ENCODE measurements around the gene BHLHA15.

Gene BHLHA15

GRCh38 chr7:98225913-98226614, 14.8 kb downstream of the BHLHA15 start:
- no peak for DNase-seq (ENCODE audit: low read depth)

DNA sequence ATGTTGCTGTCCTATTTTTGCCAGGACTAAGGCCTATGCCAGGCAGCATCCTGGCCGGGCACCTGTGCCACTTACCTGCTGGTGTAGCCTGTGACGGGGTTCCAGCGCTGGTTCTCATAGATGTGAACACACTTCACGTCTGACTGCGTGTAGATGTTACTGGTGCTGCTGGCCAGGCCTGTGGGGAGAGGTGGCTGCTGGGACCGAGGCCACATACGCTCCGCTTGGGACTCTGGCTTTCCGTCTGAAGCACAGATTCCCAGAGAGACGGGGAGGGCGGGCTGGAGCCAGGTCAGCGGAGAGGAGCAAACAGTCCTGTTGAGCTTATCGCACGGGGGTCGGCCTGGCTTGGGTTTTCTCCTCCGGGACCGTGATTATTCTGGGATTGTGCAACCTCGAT, 16.7 kb downstream of the BHLHA15 start:
- DNase-seq (ENCODE audit: low read depth), result no peak

GRCh38 chr7:98228801-98229200, 17.6 kb downstream of the BHLHA15 start:
- DNase-seq (ENCODE audit: low read depth), result no peak

DNA sequence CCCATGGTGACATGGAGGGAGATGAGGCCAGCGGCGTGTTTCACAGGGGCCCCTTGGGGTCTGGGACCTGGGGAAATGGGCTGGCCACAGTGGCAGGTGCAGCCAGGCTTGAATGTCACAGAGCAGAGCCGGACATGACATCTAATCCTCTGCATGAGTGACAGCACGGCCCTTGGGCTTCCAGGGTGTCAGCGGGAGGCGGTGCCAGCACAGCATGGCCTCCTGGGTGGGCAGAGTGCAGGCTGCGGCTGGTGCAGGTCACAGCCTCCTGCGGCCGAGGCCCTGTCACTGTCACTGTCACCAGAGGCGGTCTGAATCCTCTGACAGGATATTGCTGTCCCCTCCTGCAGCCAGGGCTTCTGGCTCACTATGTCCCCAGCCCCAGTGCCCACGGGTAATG, 18.2 kb downstream of the BHLHA15 start:
- DNase-seq (ENCODE audit: low read depth), result no peak

DNA sequence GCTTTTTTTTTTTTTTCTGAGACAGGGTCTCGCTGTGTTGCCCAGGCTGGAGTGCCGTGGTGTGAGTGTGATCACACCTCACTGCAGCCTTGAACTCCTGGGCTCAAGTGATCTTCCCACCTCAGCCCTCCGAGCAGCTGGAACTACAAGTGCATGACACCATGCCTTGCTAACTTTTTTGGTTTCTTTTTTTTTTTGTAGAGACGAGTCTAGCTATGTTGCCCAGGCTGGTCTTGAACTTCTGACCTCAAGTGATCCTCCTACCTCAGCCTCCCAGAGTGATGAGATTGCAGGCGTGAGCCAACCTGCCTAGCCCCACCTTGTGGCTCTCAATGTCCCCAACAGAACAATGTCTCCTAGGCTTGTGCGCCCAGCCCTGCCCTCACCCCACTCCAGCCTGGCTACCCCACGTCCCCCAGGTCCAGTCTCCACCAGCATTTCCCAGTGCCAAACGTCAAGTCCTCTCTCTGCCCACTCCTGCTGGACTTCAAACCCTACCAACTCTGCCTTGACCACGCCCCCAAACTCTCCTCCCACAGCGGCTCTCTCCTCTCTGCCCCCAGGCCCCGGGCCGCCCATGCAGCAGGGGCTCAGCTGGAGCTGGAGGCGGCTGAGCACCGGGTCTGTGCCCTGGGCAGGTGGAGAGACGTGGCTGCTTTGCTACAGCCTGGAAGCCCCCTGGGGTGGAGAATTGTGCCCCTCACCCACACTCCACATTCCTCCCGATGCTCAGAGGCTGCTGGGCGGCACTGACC, 18.9 kb downstream of the BHLHA15 start:
- no peak for DNase-seq (ENCODE audit: low read depth)

DNA sequence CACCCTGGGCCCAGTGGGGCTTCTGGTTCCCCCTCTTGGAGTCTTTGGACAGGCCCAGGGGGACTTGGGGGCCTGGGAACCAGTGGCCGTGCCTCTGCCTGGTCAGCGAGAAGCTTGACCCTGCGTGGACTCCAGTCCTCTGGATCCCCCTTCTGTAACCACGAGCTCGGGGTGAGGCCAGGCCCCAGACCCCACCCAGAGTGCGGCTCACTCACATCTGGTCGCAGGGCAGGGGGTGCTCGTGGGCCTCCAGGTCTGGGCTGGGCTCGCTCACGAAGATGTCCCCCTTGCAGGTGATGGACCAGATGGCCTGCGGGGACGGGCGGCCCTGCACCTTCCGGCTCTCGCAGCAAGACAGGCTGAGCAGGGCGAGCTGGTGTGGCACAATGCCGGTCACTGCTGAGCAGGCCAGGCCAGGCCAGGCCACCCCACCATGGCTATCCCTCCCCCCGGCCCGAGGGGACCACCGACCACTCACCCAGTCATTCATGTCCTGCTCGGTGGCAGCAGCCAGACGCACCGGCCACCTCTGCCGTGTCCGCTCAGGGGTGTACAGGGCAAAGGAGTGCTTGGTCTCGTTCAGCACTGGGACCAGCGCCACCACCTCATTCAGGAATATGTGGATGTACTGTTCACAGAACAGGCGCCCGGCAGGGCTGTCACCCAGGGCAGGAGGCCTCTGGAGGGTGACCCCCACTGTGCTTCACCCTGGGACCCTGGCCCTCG, 19.7 kb downstream of the BHLHA15 start:
- DNase-seq (ENCODE audit: low read depth), result no peak

DNA sequence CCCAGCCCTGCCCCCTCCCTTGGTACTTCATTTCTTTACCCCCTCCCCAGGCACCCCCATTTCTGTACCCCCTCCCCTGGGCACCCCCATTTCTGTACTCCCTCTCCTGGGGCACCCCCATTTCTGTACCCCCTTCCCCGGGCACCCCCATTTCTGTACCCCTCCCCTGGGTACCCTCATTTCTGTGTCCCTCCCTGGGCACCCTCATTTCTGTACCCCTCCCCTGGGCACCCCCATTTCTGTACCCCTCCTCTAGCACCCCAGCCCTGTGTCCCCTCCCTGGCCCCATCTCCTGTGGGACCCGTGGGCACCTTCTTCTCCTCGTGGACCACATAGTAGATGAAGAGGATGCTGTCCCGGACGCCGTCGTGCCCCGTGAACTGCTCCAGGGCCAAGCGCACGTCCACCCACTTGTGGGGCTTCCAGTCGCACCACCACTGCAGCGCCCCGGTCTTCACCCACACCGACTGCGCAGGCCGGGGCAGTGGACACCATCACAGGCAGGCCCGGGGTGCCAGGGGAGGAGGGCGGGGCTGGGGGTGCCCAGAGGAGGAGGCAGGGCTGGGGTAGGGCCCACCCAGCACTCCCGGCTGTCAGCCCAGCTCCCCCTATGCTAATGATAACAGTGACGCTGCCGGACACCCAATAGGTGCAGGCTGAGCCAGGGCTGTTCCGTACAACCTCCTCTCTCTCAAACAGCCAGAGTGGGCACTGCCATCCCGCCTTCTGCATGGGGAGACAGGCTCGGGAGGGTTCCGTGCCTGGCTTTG, 20.4 kb downstream of the BHLHA15 start:
- DNase-seq (ENCODE audit: low read depth), result no peak

DNA sequence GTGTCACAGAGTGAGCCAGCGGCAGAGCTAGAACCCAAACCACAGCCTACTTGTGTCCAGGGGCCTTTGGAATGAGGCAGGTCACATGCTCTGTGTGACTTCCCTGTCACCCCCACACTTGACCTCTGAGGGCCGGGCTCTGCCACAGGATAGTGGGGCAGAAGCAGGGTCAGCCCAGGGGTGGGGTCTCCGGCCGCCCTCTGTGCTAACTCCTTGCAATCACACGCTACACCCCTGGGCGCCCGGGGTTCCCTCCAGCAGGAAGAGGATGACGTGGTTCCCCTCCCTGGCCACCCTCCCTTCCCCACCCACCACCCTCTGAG, 21.0 kb downstream of the BHLHA15 start:
- DNase-seq (ENCODE audit: low read depth), result no peak

GRCh38 chr7:98232799-98233198, 21.6 kb downstream of the BHLHA15 start:
- DNase-seq (ENCODE audit: low read depth), result no peak

- no peak for DNase-seq (ENCODE audit: low read depth)
Observed at GRCh38 chr7:98233219-98234070, 22.2 kb downstream of the BHLHA15 start.

- DNase-seq (ENCODE audit: low read depth), result no peak
Observed at GRCh38 chr7:98234429-98235147, 23.3 kb downstream of the BHLHA15 start.

- no peak for DNase-seq (ENCODE audit: low read depth)
Observed at GRCh38 chr7:98235901-98236300, 24.7 kb downstream of the BHLHA15 start.

DNA sequence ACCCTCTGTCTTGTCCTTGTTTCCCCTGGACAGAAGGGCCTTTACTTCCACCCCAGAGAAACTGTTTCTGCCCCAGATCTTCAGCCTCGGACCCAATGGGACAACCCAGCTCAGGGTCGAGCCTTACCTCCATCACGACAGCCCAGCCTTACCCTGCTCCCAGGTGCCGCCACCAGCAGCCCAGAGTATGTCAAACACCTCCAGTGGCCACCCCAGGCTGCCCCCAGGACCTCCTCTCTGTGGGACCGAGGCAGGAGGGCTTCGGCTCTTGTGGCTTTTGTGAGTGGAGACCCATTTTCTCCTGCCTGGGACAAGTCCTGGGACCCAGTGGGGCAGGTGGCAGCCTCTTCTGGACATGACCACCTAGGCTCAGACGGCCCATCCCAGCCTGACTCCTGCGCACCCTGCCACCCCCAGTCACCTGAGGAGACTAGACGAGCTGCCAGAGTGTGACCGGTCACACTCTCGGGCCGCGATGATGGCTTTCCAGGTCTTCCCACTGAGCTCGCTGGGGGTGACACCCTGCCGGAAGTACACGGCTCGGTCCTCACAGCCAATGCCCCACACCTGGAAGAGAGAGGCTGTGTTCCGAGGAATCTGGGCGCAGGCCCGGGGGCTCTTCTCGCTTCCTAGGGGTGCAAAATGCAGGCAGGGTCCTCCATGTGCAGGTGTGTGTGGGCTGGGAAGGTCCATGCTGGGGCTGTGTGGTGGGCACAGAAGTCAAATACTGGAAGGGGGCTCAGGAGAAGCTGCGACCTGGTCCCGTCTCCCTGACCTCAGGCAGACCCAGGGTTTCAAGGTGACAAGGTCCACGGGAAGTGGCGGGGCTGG, 25.3 kb downstream of the BHLHA15 start:
- no peak for DNase-seq (ENCODE audit: low read depth)

- DNase-seq (ENCODE audit: low read depth), result no peak
Observed at GRCh38 chr7:98238076-98238475, 26.8 kb downstream of the BHLHA15 start.

- DNase-seq (ENCODE audit: low read depth), result no peak
Observed at GRCh38 chr7:98238976-98239375, 27.7 kb downstream of the BHLHA15 start.

- no peak for DNase-seq (ENCODE audit: low read depth)
Observed at GRCh38 chr7:98240961-98241673, 29.9 kb downstream of the BHLHA15 start.

- DNase-seq (ENCODE audit: low read depth), result no peak
Observed at GRCh38 chr7:98241674-98242241, 30.5 kb downstream of the BHLHA15 start.

GRCh38 chr7:98242342-98242741, 31.1 kb downstream of the BHLHA15 start:
- DNase-seq (ENCODE audit: low read depth), result no peak

- DNase-seq (ENCODE audit: low read depth), result no peak
Observed at GRCh38 chr7:98242934-98243333, 31.7 kb downstream of the BHLHA15 start.
